Hematopoietic multipotent progenitor cell treated with erythropoietin and hydrocortisone succinate and interleukin-3 and kit ligand, for 6 days (in vitro differentiated cells): ENCODE results near the gene TCERG1L.
"Not testable (repeated sequence)": the region's sequence is repeated elsewhere in the genome, so short reads cannot be mapped to it uniquely, and the experiment has no call there.

ENCODE experiments used
- DNase-seq: peaks from one replicate; pipeline ENCODE4 v3.0.0-alpha.2; 2015

The TCERG1L gene

DNA sequence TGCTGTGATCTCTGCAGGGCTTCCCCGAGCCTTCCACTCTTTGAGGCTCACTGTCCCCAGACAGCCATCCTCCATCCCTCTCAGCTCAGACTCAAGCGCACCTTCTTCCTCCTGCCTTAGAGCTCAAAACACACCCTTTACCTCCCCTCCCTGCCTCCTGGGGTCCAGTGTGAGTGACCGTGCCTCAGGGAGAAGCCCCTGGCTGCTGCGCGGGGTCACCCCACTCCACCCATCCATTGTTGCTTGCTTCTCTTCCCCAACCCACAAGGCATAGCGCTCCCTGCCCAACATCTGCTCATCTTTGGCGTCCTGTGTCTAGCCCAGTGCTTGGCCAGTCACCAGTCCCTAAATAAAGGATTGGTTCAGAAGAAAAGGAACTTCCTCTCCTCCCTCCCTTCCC is 170.3 kb downstream of the TCERG1L start:
- no peak for DNase-seq

DNA sequence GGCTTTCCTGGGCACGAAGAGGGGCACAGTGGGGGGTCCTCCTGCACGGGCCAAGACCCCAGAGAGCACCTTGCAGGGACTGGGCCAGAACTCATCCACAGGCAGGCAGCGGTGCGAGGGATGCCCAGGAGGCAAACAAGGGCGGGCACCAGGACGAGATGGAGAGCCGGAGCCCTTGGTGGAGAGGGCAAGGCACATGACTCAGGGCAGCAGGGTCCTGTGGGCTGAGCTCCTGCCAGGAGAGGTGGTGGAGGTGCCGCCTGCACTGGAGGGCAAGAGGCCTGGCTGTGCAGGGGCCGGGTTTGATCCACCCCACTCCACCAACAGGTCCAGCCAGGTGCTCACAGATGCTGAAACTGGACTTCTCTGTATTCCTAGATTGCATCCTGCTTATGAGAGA is 170.9 kb downstream of the TCERG1L start:
- DNase-seq = no peak

DNA sequence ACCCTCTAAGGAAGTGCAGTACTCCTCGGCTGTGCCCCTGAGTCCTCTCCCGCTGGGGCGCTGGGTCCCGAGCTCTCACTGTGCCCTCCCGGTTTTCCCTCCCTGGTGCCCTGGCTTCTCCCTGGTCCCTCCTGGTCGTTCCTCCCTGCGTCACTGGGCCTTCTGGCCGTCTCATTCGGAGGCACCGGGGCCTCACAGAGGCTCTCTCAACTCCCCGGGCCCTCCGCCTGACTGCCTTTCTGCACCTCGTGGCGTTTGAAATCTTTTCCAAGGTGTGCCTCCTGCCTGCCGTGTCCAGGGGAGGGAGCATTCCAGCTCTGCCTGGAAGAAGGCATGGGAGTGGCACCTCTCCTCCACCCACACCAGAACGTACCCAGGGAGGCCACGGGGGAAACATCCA is 174.3 kb downstream of the TCERG1L start:
- DNase-seq = no peak

GRCh38 chr10:131136336-131136735 is 175.2 kb downstream of the TCERG1L start:
- DNase-seq = not testable (repeated sequence)

- no peak for DNase-seq
These were observed 175.8 kb downstream of the TCERG1L start for GRCh38 chr10:131135716-131136115.

GRCh38 chr10:131134651-131135050 is 176.9 kb downstream of the TCERG1L start:
- no peak for DNase-seq

DNA sequence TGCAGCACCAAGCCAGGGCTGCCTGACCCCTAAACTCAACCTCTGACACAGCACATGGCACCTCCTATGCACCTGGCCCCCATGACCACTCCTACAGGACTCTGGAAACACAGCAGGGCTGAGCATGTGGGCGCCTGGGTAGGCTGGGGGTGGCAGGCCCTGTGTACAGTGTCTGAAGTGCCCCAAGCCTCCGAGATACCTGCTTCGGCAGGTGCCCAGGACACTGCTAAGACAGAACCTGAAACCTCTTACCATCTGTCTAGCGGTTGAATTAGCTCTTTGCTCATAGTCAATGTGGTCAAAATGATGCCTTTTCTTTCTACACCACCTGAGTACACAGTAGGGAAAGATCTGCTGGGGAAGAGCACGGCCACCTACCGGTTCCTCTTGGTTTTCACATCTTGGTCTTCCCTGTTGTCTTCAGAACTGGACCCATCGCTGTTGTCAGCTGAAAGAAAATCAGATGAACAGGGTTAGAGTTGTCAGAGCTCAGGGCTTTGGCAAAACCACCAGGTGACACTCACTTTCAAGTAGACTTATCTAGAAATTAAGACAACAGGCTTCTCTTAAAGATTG is 177.4 kb downstream of the TCERG1L start:
- DNase-seq = no peak

DNA sequence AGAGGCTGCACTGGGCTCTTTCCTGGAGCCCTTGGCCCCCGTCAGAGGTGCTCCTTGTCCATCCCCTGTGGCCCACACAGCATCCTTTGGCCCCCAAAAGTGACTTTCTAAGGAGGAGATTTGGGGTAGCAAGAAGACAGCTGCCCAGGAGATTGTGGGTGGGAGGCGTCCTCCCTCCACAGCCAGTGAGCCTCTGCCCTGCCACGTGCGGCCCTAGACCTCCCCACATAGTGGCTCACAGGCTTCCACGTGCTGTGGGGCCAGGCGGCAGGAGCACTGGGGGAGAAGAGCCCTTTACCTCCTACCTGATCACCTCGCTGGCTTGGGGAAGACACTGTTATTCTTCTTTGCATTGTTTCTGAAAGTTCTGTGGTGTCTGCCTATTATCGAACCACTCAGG is 178.8 kb downstream of the TCERG1L start:
- no peak for DNase-seq

GRCh38 chr10:131131726-131132591 is 179.6 kb downstream of the TCERG1L start:
- DNase-seq = no peak

- no peak for DNase-seq
These were observed 181.5 kb downstream of the TCERG1L start for GRCh38 chr10:131130025-131130424.

- no peak for DNase-seq
These were observed 182.0 kb downstream of the TCERG1L start for GRCh38 chr10:131129544-131129943.

DNA sequence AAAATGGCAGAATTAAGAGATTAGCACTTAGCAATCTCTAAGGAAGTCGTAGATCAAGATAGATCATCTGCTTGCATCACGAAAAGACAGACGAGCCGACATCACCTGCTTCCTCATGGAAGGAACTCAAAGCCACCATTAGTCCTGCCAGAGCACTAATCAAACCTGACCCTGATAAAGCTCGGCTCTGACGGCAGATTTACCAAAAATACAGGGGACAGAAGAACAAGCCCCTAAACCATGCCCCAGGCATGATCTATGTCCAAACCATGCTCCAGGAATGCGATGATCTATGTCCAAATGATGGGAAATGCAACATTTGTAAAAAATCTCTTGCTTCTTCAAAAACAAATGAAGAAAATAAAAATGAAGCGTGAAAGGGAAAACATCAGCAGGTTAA is 182.8 kb downstream of the TCERG1L start:
- DNase-seq = no peak

- no peak for DNase-seq
These were observed 183.9 kb downstream of the TCERG1L start for GRCh38 chr10:131127610-131128009.

GRCh38 chr10:131127138-131127589 is 184.4 kb downstream of the TCERG1L start:
- DNase-seq = no peak

GRCh38 chr10:131126321-131127137 is 185.0 kb downstream of the TCERG1L start:
- DNase-seq = no peak

GRCh38 chr10:131125511-131126225 is 185.9 kb downstream of the TCERG1L start:
- no peak for DNase-seq

GRCh38 chr10:131124945-131125344 is 186.6 kb downstream of the TCERG1L start:
- no peak for DNase-seq

DNA sequence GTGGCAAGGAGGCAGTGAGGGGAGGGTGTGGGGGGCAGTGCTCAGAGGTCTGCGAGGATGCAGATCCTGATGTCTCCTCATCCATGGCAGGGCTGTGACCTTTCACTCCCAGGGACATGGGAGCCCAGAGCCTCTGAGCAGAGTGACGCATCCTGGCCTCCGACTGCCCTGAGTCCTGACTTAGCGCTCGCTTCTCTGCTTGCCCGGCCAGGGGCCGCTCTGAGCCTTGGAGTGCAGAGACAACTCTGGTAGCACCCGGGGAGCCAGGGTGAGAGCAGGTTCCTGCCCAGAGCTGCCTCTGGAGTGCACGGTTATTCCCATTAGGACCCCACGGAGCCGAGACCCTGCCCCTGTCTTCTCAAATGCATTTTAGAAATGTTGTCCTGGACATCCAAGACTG is 188.0 kb downstream of the TCERG1L start:
- no peak for DNase-seq

DNA sequence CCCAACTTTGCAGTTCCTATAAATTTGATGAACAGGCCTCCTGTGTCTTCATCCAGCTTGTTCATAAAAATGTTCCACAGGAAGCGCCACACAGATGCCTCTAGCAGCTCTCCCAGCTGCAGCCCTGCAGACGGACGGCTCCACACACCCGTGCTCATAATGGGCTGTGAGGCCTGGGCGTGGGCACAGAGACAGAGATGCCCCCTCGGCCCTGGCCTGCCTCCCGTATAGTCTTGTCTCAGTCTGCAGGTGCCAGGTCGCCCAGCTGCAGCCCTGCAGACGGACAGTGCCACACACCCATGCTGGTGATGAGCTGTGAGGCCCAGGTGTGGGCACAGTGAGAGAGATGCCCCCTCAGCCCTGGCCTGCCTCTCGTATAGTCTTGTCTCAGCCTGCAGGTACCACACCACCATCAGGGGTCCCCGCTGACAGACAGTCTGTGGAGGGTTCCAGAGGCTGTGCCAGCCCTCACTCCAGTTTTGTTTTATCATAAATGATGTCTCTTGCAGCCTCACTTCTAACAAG is 189.9 kb downstream of the TCERG1L start:
- DNase-seq = no peak

GRCh38 chr10:131119626-131120355 is 191.7 kb downstream of the TCERG1L start:
- DNase-seq = no peak

GRCh38 chr10:131117416-131118212 is 193.9 kb downstream of the TCERG1L start:
- DNase-seq = no peak
